HCT116 (cell line): Measurements from ENCODE around the gene TRA2A. TPM values are rescaled to one million over a fixed set of nuclear protein-coding genes. Genes with fewer than 3 reads are reported as not detected.

Experiments used
- ATAC-seq: fragments of 200-7000 bp; cut with Tn5 transposase; 2 replicates; pipeline ENCODE4 v1.9.1; 2020; ENCODE audit warnings: mild to moderate bottlenecking, moderate library complexity
- BruUV-seq: library from RNA; stranded (reverse); fragments of 400-500 nt; replicated peaks from 2 replicates; lab custom pipeline; 2021; lab: Mats Ljungman, UMichigan
- CTCF ChIA-PET: fragments of 300-600 bp; sonication (Branson Sonifier 250); formaldehyde crosslinking; loops from one replicate; lab custom pipeline; 2021; ENCODE audit warnings: antibody characterized with exemption; lab: Charles Lee
- POLR2A ChIA-PET: fragments of 300-600, 350-600 bp; sonication (Branson Sonifier 250); formaldehyde crosslinking; loops from one replicate; lab custom pipeline; 2021; ENCODE audit warnings: antibody characterized with exemption; lab: Charles Lee
- RAD21 ChIA-PET, 2 experiments: fragments of 300-600 bp; sonication (Branson Sonifier 250); formaldehyde crosslinking; loops; one replicate each; lab custom pipeline; 2023; ENCODE audit warnings: low total read pairs in 2 of 2; ENCODE audit not compliant: uncharacterized antibody in 2 of 2, unreplicated experiment in 2 of 2, low non-redundant PET in 1 of 2; lab: Charles Lee
- DNase-seq: peaks from one replicate; pipeline ENCODE4 v3.0.0-alpha.2; 2010; ENCODE audit warnings: low read depth, low spot score
- H2AFZ ChIP-seq: fragments of 200-600 bp; shearing (Covaris generic), sonication (generic); 2 replicates; pipeline ENCODE4 v1.6.1; 2017; ENCODE audit warnings: low read depth, mixed run types, mixed read lengths, antibody characterized with exemption, low read length; ENCODE audit not compliant: poor library complexity, severe bottlenecking
- H3K27ac ChIP-seq: 2 replicates; pipeline ENCODE4 v1.5.1; 2012; ENCODE audit warnings: low read depth, low read length
- H3K27me3 ChIP-seq: fragments of 200-600 bp; sonication (generic); 2 replicates; pipeline ENCODE4 v1.6.1; 2016; ENCODE audit warnings: mixed run types, low read length, mixed read lengths; ENCODE audit not compliant: insufficient read depth
- H3K36me3 ChIP-seq, 2 experiments: fragments of 200-500 bp in 1 of 2; fragments of 200-600 bp in 1 of 2; sonication (Bioruptor generic) in 1 of 2; sonication (generic) in 1 of 2; 2 replicates each; pipeline versions ENCODE4 v1.5.1 to v1.6.1; 2014 to 2016; ENCODE audit warnings: low read length in 2 of 2, inconsistent platforms in 1 of 2, mixed read lengths in 1 of 2, mixed run types in 1 of 2; ENCODE audit not compliant: insufficient read depth in 2 of 2, control insufficient read depth in 1 of 2
- H3K4me1 ChIP-seq, 2 experiments: fragments of 200-600 bp in 1 of 2; sonication (generic) in 1 of 2; 2 replicates each; pipeline versions ENCODE4 v1.5.1 to v1.6.1; 2012 to 2017; ENCODE audit warnings: low read length in 2 of 2, inconsistent platforms in 1 of 2, mild to moderate bottlenecking in 1 of 2, mixed read lengths in 1 of 2, mixed run types in 1 of 2, moderate library complexity in 1 of 2; ENCODE audit not compliant: insufficient read depth in 2 of 2, control insufficient read depth in 1 of 2
- H3K4me2 ChIP-seq: fragments of 200-600 bp; sonication (generic); 2 replicates; pipeline ENCODE4 v1.6.1; 2017; ENCODE audit warnings: mixed run types, low read length, mixed read lengths
- H3K4me3 ChIP-seq, 2 experiments: fragments of 200-600 bp in 1 of 2; sonication (generic) in 1 of 2; replicated peaks in 1 of 2; 2 replicates each; pipeline ENCODE4 v1.5.1; 2011 to 2016; ENCODE audit warnings: low read length in 2 of 2, control low read depth in 1 of 2, low read depth in 1 of 2, mild to moderate bottlenecking in 1 of 2, mixed read lengths in 1 of 2, mixed run types in 1 of 2
- H3K79me2 ChIP-seq: fragments of 200-600 bp; sonication (generic); 2 replicates; pipeline ENCODE4 v1.6.1; 2017; ENCODE audit warnings: mild to moderate bottlenecking, mixed run types, low read length, moderate library complexity, mixed read lengths; ENCODE audit not compliant: insufficient read depth
- H3K9ac ChIP-seq: fragments of 200-600 bp; sonication (generic); 2 replicates; pipeline ENCODE4 v1.6.1; 2016; ENCODE audit warnings: low read length, mixed read lengths
- H3K9me2 ChIP-seq: fragments of 200-600 bp; sonication (generic), shearing (Covaris generic); 2 replicates; pipeline ENCODE4 v1.6.1; 2017; ENCODE audit warnings: mixed run types, mild to moderate bottlenecking, moderate library complexity; ENCODE audit not compliant: insufficient read depth
- H3K9me3 ChIP-seq, 2 experiments: fragments of 200-500 bp in 1 of 2; fragments of 200-600 bp in 1 of 2; sonication (Bioruptor generic) in 1 of 2; sonication (generic) in 1 of 2; 2 replicates each; pipeline ENCODE4 v1.6.1; 2014 to 2017; ENCODE audit warnings: low read length in 2 of 2, mixed read lengths in 2 of 2, inconsistent platforms in 1 of 2, low read depth in 1 of 2, mild to moderate bottlenecking in 1 of 2, mixed run types in 1 of 2, moderate library complexity in 1 of 2; ENCODE audit not compliant: control insufficient read depth in 1 of 2, insufficient read depth in 1 of 2
- H4K20me1 ChIP-seq: fragments of 200-600 bp; sonication (generic), shearing (Covaris generic); 2 replicates; pipeline ENCODE4 v1.6.1; 2017; ENCODE audit warnings: mixed run types, mild to moderate bottlenecking, moderate library complexity; ENCODE audit not compliant: insufficient read depth
- CBX3 ChIP-seq: IDR thresholded peaks from 2 replicates; pipeline ENCODE4 v1.6.1; 2012; ENCODE audit warnings: low read depth
- SRF ChIP-seq: IDR thresholded peaks from 2 replicates; pipeline ENCODE4 v1.6.1; 2012; ENCODE audit warnings: low read depth
- YY1 ChIP-seq: IDR thresholded peaks from 2 replicates; pipeline ENCODE4 v1.6.1; 2011; ENCODE audit warnings: low read length, low read depth, moderate library complexity, mild to moderate bottlenecking; ENCODE audit not compliant: insufficient replicate concordance; ENCODE audit errors: extremely low read depth
- intact Hi-C: fragments of 100-400 bp; cut with micrococcal nuclease; formaldehyde crosslinking; loops from 2 replicates; pipeline ENCODE4 v1.10.0; 2022
- total RNA-seq: library from RNA; stranded (reverse); gene quantifications from one replicate; pipeline ENCODE4 v1.2.1, GENCODE V29; 2021; ENCODE audit not compliant: unreplicated experiment
- TF ChIP-seq, protein P1 (sequence below): IDR thresholded peaks from 2 replicates; pipeline ENCODE4 v1.6.1; 2011; ENCODE audit warnings: mild to moderate bottlenecking, low read length, moderate library complexity; ENCODE audit not compliant: insufficient replicate concordance; ENCODE audit errors: extremely low read depth
- TF ChIP-seq, protein P2 (sequence below): IDR thresholded peaks from 2 replicates; pipeline ENCODE4 v1.6.1; 2012; ENCODE audit warnings: low read depth

TRA2A gene
- total RNA-seq, 1 experiment from 2014 or later = 122 TPM

DNA sequence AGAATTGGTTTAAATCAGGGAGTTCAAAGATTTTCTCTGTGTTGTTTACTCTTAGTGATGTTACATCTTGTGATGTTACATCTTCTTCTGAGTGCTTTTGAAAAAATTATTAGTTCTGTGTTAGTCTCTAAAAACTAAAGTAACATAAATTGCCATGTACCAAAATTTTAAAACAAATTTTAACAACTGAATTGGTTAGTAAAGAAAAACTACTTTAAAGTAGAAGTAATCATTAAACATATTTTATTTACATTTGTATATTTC is 56.3 kb downstream of the TRA2A start:
- H3K9me3 ChIP-seq = no peaks in the 10 kb centered on the region
- POLR2A ChIA-PET = no interaction called here
- peaks cover 4% of the 10 kb centered on the region; the same call in 1 of the 2 replicates for H4K20me1 ChIP-seq
- intact Hi-C loops = no loop called here
- no peaks in the 10 kb centered on the region for H3K36me3 ChIP-seq
- BruUV-seq = no TSS peak
- no peak overlapping the region for H3K4me3 ChIP-seq
- no peak for ATAC-seq
- TF ChIP-seq, protein P1, sequence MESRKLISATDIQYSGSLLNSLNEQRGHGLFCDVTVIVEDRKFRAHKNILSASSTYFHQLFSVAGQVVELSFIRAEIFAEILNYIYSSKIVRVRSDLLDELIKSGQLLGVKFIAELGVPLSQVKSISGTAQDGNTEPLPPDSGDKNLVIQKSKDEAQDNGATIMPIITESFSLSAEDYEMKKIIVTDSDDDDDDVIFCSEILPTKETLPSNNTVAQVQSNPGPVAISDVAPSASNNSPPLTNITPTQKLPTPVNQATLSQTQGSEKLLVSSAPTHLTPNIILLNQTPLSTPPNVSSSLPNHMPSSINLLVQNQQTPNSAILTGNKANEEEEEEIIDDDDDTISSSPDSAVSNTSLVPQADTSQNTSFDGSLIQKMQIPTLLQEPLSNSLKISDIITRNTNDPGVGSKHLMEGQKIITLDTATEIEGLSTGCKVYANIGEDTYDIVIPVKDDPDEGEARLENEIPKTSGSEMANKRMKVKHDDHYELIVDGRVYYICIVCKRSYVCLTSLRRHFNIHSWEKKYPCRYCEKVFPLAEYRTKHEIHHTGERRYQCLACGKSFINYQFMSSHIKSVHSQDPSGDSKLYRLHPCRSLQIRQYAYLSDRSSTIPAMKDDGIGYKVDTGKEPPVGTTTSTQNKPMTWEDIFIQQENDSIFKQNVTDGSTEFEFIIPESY = no peak
- TF ChIP-seq CBX3 (no peak), YY1 (no peak), SRF (no peak)
- TF ChIP-seq, protein P2, sequence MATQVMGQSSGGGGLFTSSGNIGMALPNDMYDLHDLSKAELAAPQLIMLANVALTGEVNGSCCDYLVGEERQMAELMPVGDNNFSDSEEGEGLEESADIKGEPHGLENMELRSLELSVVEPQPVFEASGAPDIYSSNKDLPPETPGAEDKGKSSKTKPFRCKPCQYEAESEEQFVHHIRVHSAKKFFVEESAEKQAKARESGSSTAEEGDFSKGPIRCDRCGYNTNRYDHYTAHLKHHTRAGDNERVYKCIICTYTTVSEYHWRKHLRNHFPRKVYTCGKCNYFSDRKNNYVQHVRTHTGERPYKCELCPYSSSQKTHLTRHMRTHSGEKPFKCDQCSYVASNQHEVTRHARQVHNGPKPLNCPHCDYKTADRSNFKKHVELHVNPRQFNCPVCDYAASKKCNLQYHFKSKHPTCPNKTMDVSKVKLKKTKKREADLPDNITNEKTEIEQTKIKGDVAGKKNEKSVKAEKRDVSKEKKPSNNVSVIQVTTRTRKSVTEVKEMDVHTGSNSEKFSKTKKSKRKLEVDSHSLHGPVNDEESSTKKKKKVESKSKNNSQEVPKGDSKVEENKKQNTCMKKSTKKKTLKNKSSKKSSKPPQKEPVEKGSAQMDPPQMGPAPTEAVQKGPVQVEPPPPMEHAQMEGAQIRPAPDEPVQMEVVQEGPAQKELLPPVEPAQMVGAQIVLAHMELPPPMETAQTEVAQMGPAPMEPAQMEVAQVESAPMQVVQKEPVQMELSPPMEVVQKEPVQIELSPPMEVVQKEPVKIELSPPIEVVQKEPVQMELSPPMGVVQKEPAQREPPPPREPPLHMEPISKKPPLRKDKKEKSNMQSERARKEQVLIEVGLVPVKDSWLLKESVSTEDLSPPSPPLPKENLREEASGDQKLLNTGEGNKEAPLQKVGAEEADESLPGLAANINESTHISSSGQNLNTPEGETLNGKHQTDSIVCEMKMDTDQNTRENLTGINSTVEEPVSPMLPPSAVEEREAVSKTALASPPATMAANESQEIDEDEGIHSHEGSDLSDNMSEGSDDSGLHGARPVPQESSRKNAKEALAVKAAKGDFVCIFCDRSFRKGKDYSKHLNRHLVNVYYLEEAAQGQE = no peak
- RAD21 ChIA-PET = no interaction called here
- peaks cover 46% of the 10 kb centered on the region for H3K27me3 ChIP-seq
- no peak overlapping the region for H2AFZ ChIP-seq
- H3K27ac ChIP-seq = no peak overlapping the region
- no peaks in the 10 kb centered on the region for H3K9me2 ChIP-seq
- H3K9ac ChIP-seq = no peak overlapping the region
- H3K4me2 ChIP-seq = no peak overlapping the region
- peaks cover 21% of the 10 kb centered on the region for H3K79me2 ChIP-seq
- peaks cover 22 to 34% of the 10 kb centered on the region in 2 experiments for H3K4me1 ChIP-seq
- CTCF ChIA-PET = no interaction called here
- DNase-seq = no peak
